Spleen (tissue), 11 donors: ENCODE measurements around the gene ERCC3. TPM values are rescaled to one million over a fixed set of nuclear protein-coding genes. Genes with fewer than 3 reads are reported as not detected.
"Not testable (repeated sequence)": the region's sequence is repeated elsewhere in the genome, so short reads cannot be mapped to it uniquely, and the experiment has no call there.

Experiments
- DNase-seq: peaks from one replicate; pipeline ENCODE4 v3.0.0-alpha.2; 2020
- H3K27ac ChIP-seq, 8 donors: fragments of 200-600 bp; sonication (generic) in 7 of 8; 1 replicate in 4 of 8; 2 replicates in 4 of 8; pipeline versions ENCODE4 v1.5.0 to v1.8.0; 2016 to 2021; ENCODE audit warnings: inconsistent platforms in 4 of 8, mild to moderate bottlenecking in 4 of 8, moderate library complexity in 1 of 8
- H3K27me3 ChIP-seq, 7 donors: fragments of 200-600 bp; sonication (generic) in 6 of 7; replicated peaks in 1 of 7; 1 replicate in 4 of 7; 2 replicates in 3 of 7; pipeline versions ENCODE4 v1.5.0 to v1.8.0; 2016 to 2021; ENCODE audit warnings: inconsistent platforms in 3 of 7, mild to moderate bottlenecking in 1 of 7
- H3K36me3 ChIP-seq, 6 donors: fragments of 200-600 bp; sonication (generic) in 5 of 6; 1 replicate in 4 of 6; 2 replicates in 2 of 6; pipeline versions ENCODE4 v1.5.0 to v1.8.0; 2016 to 2021; ENCODE audit warnings: inconsistent platforms in 2 of 6
- H3K4me1 ChIP-seq, 6 donors: fragments of 200-600 bp; sonication (generic) in 5 of 6; 1 replicate in 3 of 6; 2 replicates in 3 of 6; pipeline versions ENCODE4 v1.5.0 to v1.8.0; 2016 to 2021; ENCODE audit warnings: inconsistent platforms in 3 of 6
- H3K4me3 ChIP-seq, 8 donors: fragments of 200-600 bp; sonication (generic) in 7 of 8; 1 replicate in 4 of 8; 2 replicates in 4 of 8; pipeline versions ENCODE4 v1.5.0 to v1.8.0; 2016 to 2021; ENCODE audit warnings: inconsistent platforms in 4 of 8, mild to moderate bottlenecking in 4 of 8, moderate library complexity in 2 of 8
- H3K9me3 ChIP-seq, 8 donors: fragments of 200-600 bp; sonication (generic) in 7 of 8; 1 replicate in 4 of 8; 2 replicates in 4 of 8; pipeline versions ENCODE4 v1.5.0 to v1.8.0; 2016 to 2021; ENCODE audit warnings: inconsistent platforms in 4 of 8
- POLR2A ChIP-seq, 3 donors: fragments of 450-650 bp; IDR thresholded peaks; one replicate each; pipeline ENCODE4 v1.5.1; 2017; ENCODE audit warnings: antibody characterized with exemption in 3 of 3, mild to moderate bottlenecking in 1 of 3
- POLR2AphosphoS5 ChIP-seq, 3 donors: sonication (generic); formaldehyde crosslinking; IDR thresholded peaks; one replicate each; pipeline ENCODE4 v1.5.1; 2017; ENCODE audit warnings: antibody characterized with exemption in 3 of 3
- WGBS, 5 donors: extraction: QIAGEN DNeasy Blood & Tissue Kit in 3 of 5; methylation state at CpG; one replicate each; pipeline versions ENCODE4 v1.1.5 to v1.1.7; 2013 to 2018; 5-methylcytosine and 5-hydroxymethylcytosine counted together
- intact Hi-C: fragments of 100-400 bp; cut with DNase I; formaldehyde crosslinking; loops from one replicate; pipeline ENCODE4 v1.15.0; 2023; ENCODE audit warnings: low total_unique reads
- polyA plus RNA-seq, 3 donors: library from polyadenylated mRNA; stranded (reverse); fragments of 200-250 nt; gene quantifications; one replicate each; pipeline ENCODE4 v1.2.1, GENCODE V29; 2013
- total RNA-seq, 7 donors: library from RNA; depleted of rRNA in 3 of 7; stranded (reverse); fragments of >200 nt in 3 of 7; fragmentation: NEBNext Ultra II Directional in 4 of 7; extraction: Animal tissue kit (Norgen Biotek cat#: 25700) in 4 of 7; gene quantifications; one replicate each; pipeline versions ENCODE4 v1.1.0 to v1.2.1, GENCODE V29; 2016 to 2021
- TF ChIP-seq, protein P1 (sequence below), 11 experiments: fragments of 200-600 bp in 7 of 11; fragments of 450-650 bp in 4 of 11; sonication (generic) in 4 of 11; IDR thresholded peaks in 8 of 11; conservative IDR thresholded peaks in 3 of 11; 1 replicate in 7 of 11; 2 replicates in 4 of 11; pipeline versions ENCODE4 v1.4.0 to v1.8.0; 2016 to 2021; ENCODE audit warnings: antibody characterized with exemption in 11 of 11, inconsistent platforms in 4 of 11, mild to moderate bottlenecking in 1 of 11
- donor health status: healthy with polysubstance abuse.
- donor health status: DM: no; HTN: no; CAD: no; lungs with moderate emphysema.
- donor health status: DM: no; HTN: no; CAD: no.
- donor health status: Bipolar disorder and iron deficiency.
- donor health status: healthy.
- donor health status: DM: no; HTN: no; CAD: no.
- donor health status: DM: yes; HTN: yes; CAD: no.

The ERCC3 gene
- total and polyA plus RNA-seq, 10 donors, result 23.5 to 65.1 (median 52.0) TPM

DNA sequence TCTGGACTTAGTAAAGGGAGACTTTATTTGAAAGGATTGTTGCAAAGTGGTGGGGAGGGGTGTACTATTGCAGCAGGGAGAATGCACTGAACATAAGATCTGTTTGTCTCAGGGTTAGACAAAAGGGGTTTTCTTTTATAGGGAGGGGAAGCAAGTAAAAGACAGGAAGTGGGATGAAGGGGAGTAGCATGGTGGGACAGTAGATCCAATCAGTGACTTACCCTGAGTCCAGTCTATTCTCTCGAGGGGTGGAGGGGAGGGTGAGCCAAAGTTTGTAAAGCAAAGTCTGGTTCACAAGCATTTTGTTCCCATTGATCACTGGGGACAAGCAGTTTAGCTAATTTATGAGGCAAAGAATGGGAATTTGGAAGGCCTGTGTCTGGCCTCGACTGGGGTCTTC lies 38.8 kb downstream of the ERCC3 start:
- no peak overlapping the region for H3K4me3 ChIP-seq
- no peaks in the 10 kb centered on the region for H3K27me3 ChIP-seq
- no peak overlapping the region for H3K27ac ChIP-seq
- H3K36me3 ChIP-seq, result peaks cover 0 to 54% (median 38%) of the 10 kb centered on the region in 6 donors
- TF ChIP-seq POLR2AphosphoS5 (IDR thresholded peaks at IDR 0.05) (no peak), POLR2A (IDR thresholded peaks at IDR 0.05) (no peak)
- TF ChIP-seq, protein P1, sequence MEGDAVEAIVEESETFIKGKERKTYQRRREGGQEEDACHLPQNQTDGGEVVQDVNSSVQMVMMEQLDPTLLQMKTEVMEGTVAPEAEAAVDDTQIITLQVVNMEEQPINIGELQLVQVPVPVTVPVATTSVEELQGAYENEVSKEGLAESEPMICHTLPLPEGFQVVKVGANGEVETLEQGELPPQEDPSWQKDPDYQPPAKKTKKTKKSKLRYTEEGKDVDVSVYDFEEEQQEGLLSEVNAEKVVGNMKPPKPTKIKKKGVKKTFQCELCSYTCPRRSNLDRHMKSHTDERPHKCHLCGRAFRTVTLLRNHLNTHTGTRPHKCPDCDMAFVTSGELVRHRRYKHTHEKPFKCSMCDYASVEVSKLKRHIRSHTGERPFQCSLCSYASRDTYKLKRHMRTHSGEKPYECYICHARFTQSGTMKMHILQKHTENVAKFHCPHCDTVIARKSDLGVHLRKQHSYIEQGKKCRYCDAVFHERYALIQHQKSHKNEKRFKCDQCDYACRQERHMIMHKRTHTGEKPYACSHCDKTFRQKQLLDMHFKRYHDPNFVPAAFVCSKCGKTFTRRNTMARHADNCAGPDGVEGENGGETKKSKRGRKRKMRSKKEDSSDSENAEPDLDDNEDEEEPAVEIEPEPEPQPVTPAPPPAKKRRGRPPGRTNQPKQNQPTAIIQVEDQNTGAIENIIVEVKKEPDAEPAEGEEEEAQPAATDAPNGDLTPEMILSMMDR (IDR thresholded peaks at IDR 0.05 in 8 of 11, conservative IDR thresholded peaks at IDR 0.05 in 3 of 11), result no peak
- no peak for DNase-seq
- WGBS, 5 donors, result 64 to 89% (median 67%) methylated on average over 2 of the region's 2 CpGs
- no peaks in the 10 kb centered on the region for H3K9me3 ChIP-seq
- intact Hi-C loops, result no loop called here
- no peaks in the 10 kb centered on the region for H3K4me1 ChIP-seq

DNA sequence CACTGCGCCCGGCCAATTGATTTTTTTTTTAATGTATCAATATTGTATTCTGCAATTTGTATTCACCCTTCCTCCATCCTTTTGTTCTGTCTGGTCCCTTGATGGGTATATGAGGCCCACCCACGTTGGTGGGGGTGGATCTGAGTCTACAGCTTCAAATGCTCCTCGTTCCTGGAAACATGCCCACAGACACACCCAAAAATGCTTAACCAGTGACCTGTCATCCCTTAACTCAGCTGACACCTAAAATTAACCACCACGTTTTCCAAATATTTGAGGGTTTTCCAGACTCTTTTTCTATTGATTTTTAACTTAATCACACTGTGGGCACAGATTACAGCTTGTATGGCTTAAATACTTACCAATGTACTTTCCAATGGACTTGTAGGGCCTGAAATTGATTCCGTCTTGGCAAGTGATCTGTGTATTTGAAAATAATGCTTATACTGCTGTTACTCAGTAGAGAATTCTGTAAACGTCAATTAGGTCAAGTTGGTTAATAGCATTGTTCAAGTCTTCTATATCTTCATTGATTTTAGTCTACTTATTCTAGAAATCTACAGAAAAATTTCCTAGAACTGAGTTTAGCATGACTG lies 39.5 kb downstream of the ERCC3 start:
- WGBS, 5 donors, result 84 to 90% (median 88%) methylated on average over 7 of the region's 7 CpGs
- no peak for DNase-seq
- no peak overlapping the region for H3K27ac ChIP-seq
- peaks cover 0 to 48% (median 32%) of the 10 kb centered on the region in 6 donors for H3K36me3 ChIP-seq
- H3K4me3 ChIP-seq, result no peak overlapping the region
- H3K27me3 ChIP-seq, result no peaks in the 10 kb centered on the region
- no peaks in the 10 kb centered on the region for H3K9me3 ChIP-seq
- TF ChIP-seq POLR2A (IDR thresholded peaks at IDR 0.05) (no peak), POLR2AphosphoS5 (IDR thresholded peaks at IDR 0.05) (no peak)
- TF ChIP-seq, protein P1 (IDR thresholded peaks at IDR 0.05 in 8 of 11, conservative IDR thresholded peaks at IDR 0.05 in 3 of 11), result no peak
- intact Hi-C loops, result no loop called here
- H3K4me1 ChIP-seq, result no peaks in the 10 kb centered on the region

DNA sequence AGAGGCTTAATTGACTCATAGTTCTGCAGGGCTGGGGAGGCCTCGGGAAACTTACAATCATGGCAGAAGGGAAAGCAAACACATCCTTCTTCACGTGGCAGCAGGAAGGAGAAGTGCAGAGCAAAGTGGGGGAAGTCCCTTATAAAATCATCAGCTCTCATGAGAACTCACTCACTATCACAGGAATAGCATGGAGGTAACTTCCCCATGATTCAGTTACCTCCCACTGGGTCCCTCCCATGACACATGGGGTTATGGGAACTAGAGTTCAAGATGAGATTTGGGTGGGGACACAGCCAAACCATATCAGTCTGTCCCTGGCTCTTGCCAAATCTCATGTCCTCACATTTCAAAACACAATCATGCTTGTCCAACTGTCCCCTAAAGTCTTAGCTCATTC lies 52.8 kb downstream of the ERCC3 start:
- H3K27me3 ChIP-seq, DNase-seq, H3K4me3 ChIP-seq, H3K4me1 ChIP-seq, intact Hi-C loops, H3K36me3 ChIP-seq, H3K27ac ChIP-seq: not testable (repeated sequence)
- peaks cover 0 to 38% (median 29%) of the 10 kb centered on the region in 8 donors for H3K9me3 ChIP-seq
- WGBS, 5 donors, result 41 to 47% (median 44%) methylated on average over 2 of the region's 2 CpGs

DNA sequence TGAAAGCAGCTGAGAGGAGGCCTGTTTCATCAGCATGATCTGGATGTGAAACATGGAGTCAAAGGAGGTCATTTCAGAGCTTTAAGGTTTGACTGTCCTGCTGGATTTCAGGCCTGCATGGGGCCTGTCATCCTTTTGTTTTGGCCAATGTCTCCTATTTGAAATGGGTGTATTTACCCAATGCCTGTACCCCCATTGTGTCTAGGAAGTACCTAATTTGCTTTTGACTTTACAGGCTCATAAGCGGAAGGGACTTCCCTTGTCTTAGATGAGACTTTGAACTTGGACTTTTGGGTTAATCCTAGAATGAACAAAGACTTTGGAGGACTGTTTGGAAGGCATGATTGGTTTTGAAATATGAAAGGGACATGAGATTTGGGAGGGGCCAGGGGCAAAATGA lies 54.5 kb downstream of the ERCC3 start:
- H3K27ac ChIP-seq, result no peak overlapping the region
- TF ChIP-seq, protein P1 (IDR thresholded peaks at IDR 0.05 in 8 of 11, conservative IDR thresholded peaks at IDR 0.05 in 3 of 11), result no peak
- TF ChIP-seq POLR2A (IDR thresholded peaks at IDR 0.05) (no peak), POLR2AphosphoS5 (IDR thresholded peaks at IDR 0.05) (no peak)
- peaks cover 0 to 38% (median 29%) of the 10 kb centered on the region in 8 donors for H3K9me3 ChIP-seq
- no peak for DNase-seq
- no peaks in the 10 kb centered on the region for H3K27me3 ChIP-seq
- H3K36me3 ChIP-seq, result peaks cover 0 to 4% (median 0%) of the 10 kb centered on the region in 6 donors
- H3K4me1 ChIP-seq, result no peaks in the 10 kb centered on the region
- no peak overlapping the region for H3K4me3 ChIP-seq
- WGBS, 5 donors, result 96 to 100% (median 97%) methylated on average over 1 of the region's 1 CpG
- intact Hi-C loops, result no loop called here

DNA sequence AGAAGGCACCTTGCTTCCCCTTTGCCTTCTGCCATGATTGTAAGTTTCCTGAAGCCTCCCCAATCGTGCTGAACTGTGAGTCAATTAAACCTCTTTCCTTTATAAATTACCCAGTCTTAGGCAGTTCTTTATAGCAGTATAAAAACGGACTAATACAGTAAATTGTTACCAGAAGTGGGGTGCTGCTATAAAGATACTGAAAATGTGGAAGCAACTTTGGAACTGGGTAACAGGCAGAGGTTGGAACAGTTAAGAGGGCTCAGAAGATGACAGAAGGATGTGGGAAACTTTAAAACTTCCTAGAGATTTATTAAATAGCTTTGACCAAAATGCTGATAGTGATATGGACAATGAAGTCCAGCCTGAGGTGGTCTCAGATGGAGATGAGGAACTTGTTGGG lies 56.2 kb downstream of the ERCC3 start:
- intact Hi-C loops, H3K4me1 ChIP-seq, H3K4me3 ChIP-seq, DNase-seq, H3K27ac ChIP-seq, H3K27me3 ChIP-seq, H3K36me3 ChIP-seq: not testable (repeated sequence)
- peaks cover 0 to 38% (median 29%) of the 10 kb centered on the region in 8 donors for H3K9me3 ChIP-seq
- 51 to 74% (median 65%) methylated on average over 2 of the region's 2 CpGs for WGBS, 5 donors
